ENCODE measurements around the gene OR4P4.

Gene OR4P4

DNA sequence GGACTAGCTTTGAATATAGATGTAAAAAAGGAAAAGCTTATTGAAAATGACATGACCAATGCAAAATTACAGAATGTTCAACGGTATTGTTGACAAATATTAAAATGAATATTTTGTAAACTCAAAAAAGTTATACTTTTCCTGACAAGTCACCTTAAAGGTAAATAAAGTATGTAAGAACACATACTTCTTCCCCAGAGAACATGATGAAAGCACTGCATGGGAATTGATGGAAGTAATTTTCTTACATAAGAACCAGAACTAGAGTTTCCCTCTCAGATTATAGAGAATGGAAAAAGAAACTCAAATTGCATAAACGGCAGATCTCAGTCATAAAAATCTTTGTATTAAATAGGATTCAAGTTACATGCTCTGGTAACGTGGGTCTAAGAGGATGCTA is at the start of gene OR4P4:
Gene OR4P4, plus strand, starts transcription at position 301 of the 400 bp plus-strand sequence.
- DNase-seq: no peak

DNA sequence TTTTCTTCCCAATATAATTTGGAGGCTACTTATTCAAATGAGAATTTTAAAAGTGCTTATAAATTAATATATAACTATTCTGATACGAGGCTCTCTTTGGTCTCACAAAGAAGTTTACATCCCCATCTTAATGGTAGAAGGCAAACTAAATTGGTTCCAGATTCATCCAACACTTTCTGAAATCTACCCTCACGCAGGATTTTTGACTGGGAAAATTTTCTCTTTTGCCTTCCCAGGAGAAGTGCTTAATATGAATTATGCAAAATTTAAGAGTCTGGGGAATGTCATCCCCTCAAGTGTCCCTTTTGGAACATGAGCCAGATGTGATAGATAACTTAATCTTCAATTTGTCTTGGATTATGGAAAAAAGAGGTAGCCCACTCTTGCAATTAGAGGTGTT is 27.4 kb upstream of the OR4P4 start, which contains the start of gene OR4C11:
Gene OR4C11, minus strand, starts transcription at position 101 of the 400 bp plus-strand sequence. CDS start 3,272 bp downstream, outside the sequence.
- no peak for DNase-seq

- no peak for DNase-seq
These were observed 10.4 kb upstream of the OR4P4 start for GRCh38 chr11:55624531-55624930.

DNA sequence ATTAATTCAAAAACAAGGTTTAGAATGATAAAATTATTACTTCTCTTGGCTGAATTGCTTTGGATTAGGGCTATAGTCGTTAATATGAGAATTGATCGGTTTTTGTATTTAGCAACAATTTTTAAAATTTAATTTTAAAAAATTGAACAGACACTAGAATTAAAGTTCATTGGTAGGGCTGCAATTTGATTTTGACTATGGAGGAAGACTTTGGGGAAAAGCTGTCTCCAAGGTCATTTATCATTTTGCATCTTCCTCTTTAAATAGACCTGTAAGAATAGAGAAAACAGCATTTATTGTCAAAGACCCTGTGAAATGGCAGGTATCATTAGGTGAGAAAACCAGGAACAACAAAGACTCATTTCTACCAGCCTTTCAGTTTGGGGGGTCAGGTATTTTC is 13.1 kb downstream of the OR4P4 start, which contains the start of gene OR4S2:
Gene OR4S2, plus strand, starts transcription at position 301 of the 400 bp plus-strand sequence. CDS start 2,577 bp downstream, outside the sequence.
- no peak for DNase-seq

DNA sequence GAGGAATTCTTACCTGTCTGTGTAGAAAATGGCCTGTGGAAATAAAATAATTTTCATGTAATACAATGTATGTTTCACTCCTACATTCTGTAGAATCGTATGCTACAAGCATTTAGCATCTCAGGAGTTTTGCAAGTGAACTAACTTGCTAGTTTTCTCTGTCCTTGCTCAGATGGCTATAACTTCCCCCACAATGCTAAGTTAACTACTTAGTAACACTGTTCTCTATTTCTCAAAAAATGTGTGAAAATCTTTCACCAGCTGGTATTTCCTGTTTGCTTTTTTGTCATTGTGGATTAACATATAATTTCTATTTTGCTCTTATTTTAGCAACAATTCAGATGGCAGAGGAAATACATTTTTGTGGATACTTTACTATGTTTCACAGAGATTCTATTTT is 17.6 kb downstream of the OR4P4 start:
- no peak for DNase-seq

- DNase-seq: no peak
These were observed 20.2 kb downstream of the OR4P4 start for GRCh38 chr11:55655096-55655495.

DNA sequence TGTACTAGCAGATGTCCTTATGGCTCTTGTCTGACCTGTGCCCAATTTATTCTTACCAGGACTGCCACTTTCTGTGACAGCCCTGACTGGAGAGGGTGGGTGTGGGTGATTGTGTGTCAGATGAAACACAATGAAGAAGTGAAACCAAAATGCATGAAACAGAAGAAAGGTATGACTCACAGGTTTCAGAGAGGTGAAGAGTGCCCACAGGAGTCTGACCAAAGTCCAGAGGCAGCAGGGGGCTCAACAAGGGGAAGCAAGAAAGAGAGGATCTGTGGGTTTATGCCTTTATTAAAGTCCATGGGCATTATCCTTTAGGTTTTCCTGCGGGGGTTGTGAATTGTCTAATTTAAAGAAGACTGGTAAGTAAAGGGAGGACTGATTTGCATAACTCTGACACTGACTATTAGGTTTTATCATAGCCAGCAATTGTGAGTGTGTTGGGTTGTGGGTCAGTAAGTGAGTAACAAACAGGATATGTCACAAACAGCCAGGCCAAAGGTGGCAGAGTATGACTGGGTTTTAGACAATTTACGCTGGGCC is 23.2 kb downstream of the OR4P4 start:
- no peak for DNase-seq

- DNase-seq: no peak
These were observed 23.7 kb downstream of the OR4P4 start for GRCh38 chr11:55658608-55659007.

- DNase-seq: no peak
These were observed 27.0 kb downstream of the OR4P4 start, which contains the start of gene OR4C6 for GRCh38 chr11:55661901-55662300. TSS of gene OR4C6 (plus strand) at chr11:55662201. CDS start at chr11:55665167, 2,966 bp downstream.

DNA sequence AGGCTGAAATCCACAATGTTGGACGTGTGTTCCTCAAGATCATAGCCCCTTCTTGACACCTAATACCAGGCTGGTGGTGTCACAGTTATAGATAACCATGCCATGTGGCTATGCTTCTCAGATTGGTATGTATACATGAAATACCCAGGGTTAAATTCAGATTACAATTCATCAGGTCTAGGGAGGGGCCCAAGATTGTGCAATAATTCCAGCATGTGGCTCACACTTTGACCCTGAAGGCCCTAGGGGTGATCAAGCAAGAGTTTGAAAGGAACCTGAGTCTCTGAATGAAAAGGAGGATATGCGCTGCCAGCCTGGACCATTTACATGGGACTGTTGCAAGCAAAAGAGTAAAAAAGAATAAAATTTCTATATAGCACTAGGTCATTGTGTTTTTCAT is 34.5 kb downstream of the OR4P4 start:
- DNase-seq: no peak

DNA sequence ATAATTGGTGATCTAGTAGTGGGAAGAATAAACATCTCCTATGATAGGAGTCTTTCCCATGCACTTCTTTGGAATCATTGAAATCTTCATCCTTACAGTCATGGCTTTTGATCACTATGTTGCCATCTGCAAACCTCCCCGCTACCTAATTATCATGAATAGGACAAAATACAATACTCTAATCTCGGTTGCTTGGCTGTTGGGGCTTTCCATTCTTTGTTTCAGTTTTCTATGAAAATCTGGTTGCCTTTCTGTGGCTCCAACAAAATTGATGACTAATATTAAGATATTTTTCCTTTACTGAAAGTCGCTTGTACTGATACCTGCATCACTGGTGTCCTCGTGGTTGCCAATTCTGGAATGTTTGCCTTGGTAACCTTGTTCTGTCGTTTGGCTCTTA is 38.9 kb downstream of the OR4P4 start:
- DNase-seq: no peak
